HG03066 (cell line): ENCODE data around the gene GSG1.
"Not testable (repeated sequence)": the region's sequence is repeated elsewhere in the genome, so short reads cannot be mapped to it uniquely, and the experiment has no call there.

ENCODE experiments used
- ATAC-seq: cut with Tn5 transposase; IDR thresholded peaks from one replicate; pipeline ENCODE4 v1.9.1; 2021; ENCODE audit warnings: low read depth; ENCODE audit not compliant: unreplicated experiment

GSG1 gene

GRCh38 chr12:13093848-13094220 is 9.6 kb downstream of the GSG1 start:
- no peak for ATAC-seq

- ATAC-seq, result no peak
These were observed 10.1 kb downstream of the GSG1 start for GRCh38 chr12:13093191-13093847.

- ATAC-seq, result no peak
These were observed 11.6 kb downstream of the GSG1 start for GRCh38 chr12:13091832-13092231.

- ATAC-seq, result no peak
These were observed 13.4 kb downstream of the GSG1 start for GRCh38 chr12:13090054-13090453.

GRCh38 chr12:13088496-13088895 is 15.0 kb downstream of the GSG1 start:
- ATAC-seq, result no peak

GRCh38 chr12:13087766-13088165 is 15.7 kb downstream of the GSG1 start:
- no peak for ATAC-seq

GRCh38 chr12:13085968-13086686 is 17.3 kb downstream of the GSG1 start:
- ATAC-seq, result no peak

GRCh38 chr12:13084898-13085640 is 18.4 kb downstream of the GSG1 start:
- ATAC-seq, result no peak

GRCh38 chr12:13083638-13084037 is 19.8 kb downstream of the GSG1 start:
- ATAC-seq, result not testable (repeated sequence)

GRCh38 chr12:13082861-13083260 is 20.6 kb downstream of the GSG1 start:
- ATAC-seq, result no peak

- ATAC-seq, result no peak
These were observed 23.2 kb downstream of the GSG1 start for GRCh38 chr12:13080266-13080665.

- ATAC-seq, result no peak
These were observed 24.0 kb downstream of the GSG1 start for GRCh38 chr12:13079440-13079906.

GRCh38 chr12:13075786-13076570 is 27.5 kb downstream of the GSG1 start:
- ATAC-seq, result no peak

GRCh38 chr12:13075118-13075480 is 28.4 kb downstream of the GSG1 start:
- no peak for ATAC-seq

- no peak for ATAC-seq
These were observed 28.9 kb downstream of the GSG1 start for GRCh38 chr12:13074396-13075117.

GRCh38 chr12:13073173-13073572 is 30.3 kb downstream of the GSG1 start:
- ATAC-seq, result no peak

- ATAC-seq, result no peak
These were observed 31.9 kb downstream of the GSG1 start for GRCh38 chr12:13071305-13072280.

- ATAC-seq, result no peak
These were observed 34.1 kb downstream of the GSG1 start for GRCh38 chr12:13069380-13069779.

GRCh38 chr12:13067322-13067721 is 36.1 kb downstream of the GSG1 start:
- no peak for ATAC-seq
